GM12873 (cell line): ENCODE data around the gene PARD3B.

Experiments
- CTCF ChIP-seq: IDR thresholded peaks from 2 replicates; pipeline ENCODE4 v1.5.1; 2012; ENCODE audit warnings: low read depth, mild to moderate bottlenecking, moderate library complexity, low read length, control low read depth; ENCODE audit not compliant: insufficient read depth; ENCODE audit errors: missing control alignments

Gene PARD3B

GRCh38 chr2:204737296-204737695 lies 192.0 kb downstream of the PARD3B start:
- TF ChIP-seq CTCF: no peak

- no peak for TF ChIP-seq CTCF
Measured at GRCh38 chr2:204738721-204739120, 193.4 kb downstream of the PARD3B start.

DNA sequence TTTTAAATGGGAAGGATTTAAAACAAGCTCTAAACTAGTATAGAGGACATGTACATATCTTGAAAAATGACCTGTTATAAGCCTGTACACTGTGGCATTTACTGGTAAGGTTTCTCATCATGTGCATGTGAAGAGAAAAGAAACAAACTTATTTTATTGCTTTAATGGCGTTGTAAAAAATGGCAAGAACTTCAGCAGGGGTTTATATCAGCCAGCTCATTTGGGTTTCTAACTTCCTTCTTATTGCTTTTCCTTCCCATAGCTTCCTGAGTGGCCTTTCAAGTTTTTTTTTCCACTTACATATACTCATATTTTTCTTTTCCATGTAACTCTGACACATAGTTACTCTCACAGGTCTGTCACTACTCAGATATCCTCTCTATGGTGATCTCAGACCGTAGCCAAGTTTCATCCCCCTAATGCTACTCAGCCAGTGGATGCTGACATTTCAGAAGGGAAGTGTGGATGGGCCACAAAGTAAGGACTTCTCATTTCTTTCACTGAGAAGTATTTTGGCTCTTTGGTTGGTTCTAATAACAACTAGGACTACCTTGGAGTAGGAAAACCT lies 198.2 kb downstream of the PARD3B start:
- TF ChIP-seq CTCF: no peak

- TF ChIP-seq CTCF: no peak
Measured at GRCh38 chr2:204744506-204744905, 199.2 kb downstream of the PARD3B start.

- no peak for TF ChIP-seq CTCF
Measured at GRCh38 chr2:204748286-204748685, 203.0 kb downstream of the PARD3B start.

GRCh38 chr2:204749319-204749718 lies 204.0 kb downstream of the PARD3B start:
- no peak for TF ChIP-seq CTCF

GRCh38 chr2:204750389-204750788 lies 205.1 kb downstream of the PARD3B start:
- no peak for TF ChIP-seq CTCF
